ENCODE measurements around the gene PLCH2. TPM values are rescaled to one million over a fixed set of nuclear protein-coding genes. Genes with fewer than 3 reads are reported as not detected.

Gene PLCH2
- total and polyA plus RNA-seq, 9 of the 15 experiments (the other 6 are each of a cell fraction or from before 2014, with no cell fraction given): 0.16 TPM; not detected in 8

DNA sequence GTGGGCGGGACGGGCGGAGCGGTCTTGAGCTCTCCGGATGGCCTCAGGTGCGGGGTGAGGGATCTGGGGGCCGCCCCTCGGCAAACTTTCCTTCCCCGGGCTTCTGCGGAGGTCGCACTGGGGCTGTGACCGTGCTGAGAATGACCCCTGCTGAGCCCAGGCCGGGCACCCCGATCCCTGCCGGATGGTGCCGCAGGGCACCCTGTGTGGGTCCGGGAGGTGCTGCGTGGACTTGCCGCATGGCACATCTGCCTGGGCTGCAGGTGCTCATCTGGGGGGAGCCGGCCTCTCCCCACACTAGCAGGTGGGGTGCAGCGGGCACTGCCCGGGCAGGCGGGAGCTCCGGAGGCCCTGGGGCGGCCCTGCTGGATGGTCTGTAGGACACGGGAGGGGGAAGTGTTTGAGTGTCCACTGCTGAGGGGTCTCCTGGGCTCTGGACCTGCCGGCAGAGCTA, 31.9 kb upstream of the PLCH2 start:
- no TSS peak for BruUV-seq (replicated peaks)
- FAIRE-seq (no peak), DNase-seq (ENCODE audit: extremely low read depth in 1 of 4, low spot score in 3 of 4) (no peak), ATAC-seq (no peak)
- H3K9me3 ChIP-seq (replicated peaks; ENCODE audit: control insufficient read depth, insufficient read depth, low read depth, low read length): no peaks in the 10 kb centered on the region
- H3K27ac ChIP-seq (ENCODE audit: extremely low read depth, low read depth, low read length): no peak overlapping the region
- no peaks in the 10 kb centered on the region for H3K36me3 ChIP-seq (ENCODE audit: control insufficient read depth, insufficient read depth, low read length)
- peaks cover 0 to 50% of the 10 kb centered on the region in 2 experiments; a peak in 3 of 5 replicates for H3K4me1 ChIP-seq (replicated peaks in 1 of 2; ENCODE audit: control insufficient read depth in 2 of 2, insufficient read depth in 2 of 2, low read length in 2 of 2)
- H3K4me3 ChIP-seq: no peak overlapping the region
- H3K79me2 ChIP-seq (ENCODE audit: control insufficient read depth, insufficient read depth, low read length): no peaks in the 10 kb centered on the region
- intact Hi-C loops (cut with micrococcal nuclease): no loop called here
- H3K9ac ChIP-seq (ENCODE audit: insufficient read depth in 1 of 2, low read depth in 2 of 2, low read length in 2 of 2): no peak overlapping the region
- no peak overlapping the region for H3K4me2 ChIP-seq (ENCODE audit: insufficient read depth, low read length)
- WGBS (ENCODE audit: insufficient coverage, low coverage, missing lambda C conversion rate): 29% methylated on average over 24 of the region's 27 CpGs
- POLR2A ChIA-PET: no interaction called here
- peaks cover 11% of the 10 kb centered on the region for H4K20me1 ChIP-seq (replicated peaks; ENCODE audit: control insufficient read depth, insufficient read depth, low read length)
- CTCF ChIA-PET (ENCODE audit: low intra/inter-chr PET ratio): no interaction called here
- no peaks in the 10 kb centered on the region for H3K9me1 ChIP-seq (ENCODE audit: control insufficient read depth, insufficient read depth, low read length)
- peaks cover 27 to 79% of the 10 kb centered on the region in 2 experiments for H3K27me3 ChIP-seq (ENCODE audit: control insufficient read depth in 2 of 2, insufficient read depth in 2 of 2, low read length in 2 of 2)
- in situ Hi-C loops (cut with MboI): no loop called here
- no peak overlapping the region for H2AFZ ChIP-seq (ENCODE audit: low read depth, low read length)
- TF ChIP-seq, protein P1, sequence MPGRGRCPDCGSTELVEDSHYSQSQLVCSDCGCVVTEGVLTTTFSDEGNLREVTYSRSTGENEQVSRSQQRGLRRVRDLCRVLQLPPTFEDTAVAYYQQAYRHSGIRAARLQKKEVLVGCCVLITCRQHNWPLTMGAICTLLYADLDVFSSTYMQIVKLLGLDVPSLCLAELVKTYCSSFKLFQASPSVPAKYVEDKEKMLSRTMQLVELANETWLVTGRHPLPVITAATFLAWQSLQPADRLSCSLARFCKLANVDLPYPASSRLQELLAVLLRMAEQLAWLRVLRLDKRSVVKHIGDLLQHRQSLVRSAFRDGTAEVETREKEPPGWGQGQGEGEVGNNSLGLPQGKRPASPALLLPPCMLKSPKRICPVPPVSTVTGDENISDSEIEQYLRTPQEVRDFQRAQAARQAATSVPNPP (IDR thresholded peaks at IDR 0.05; ENCODE audit: borderline replicate concordance, insufficient read depth, insufficient read length): no peak
- no peak for TF ChIP-seq NRF1 (conservative IDR thresholded peaks at IDR 0.05 in 1 of 2, IDR thresholded peaks at IDR 0.05 in 1 of 2)
- TF ChIP-seq ADNP (tag; IDR thresholded peaks at IDR 0.05): no peak
- TF ChIP-seq ZNF75A (CRISPR knock-in tag; IDR thresholded peaks at IDR 0.05): no peak
- TF ChIP-seq IFI16 (CRISPR knock-in tag; IDR thresholded peaks at IDR 0.05): no peak
- TF ChIP-seq, protein P2, sequence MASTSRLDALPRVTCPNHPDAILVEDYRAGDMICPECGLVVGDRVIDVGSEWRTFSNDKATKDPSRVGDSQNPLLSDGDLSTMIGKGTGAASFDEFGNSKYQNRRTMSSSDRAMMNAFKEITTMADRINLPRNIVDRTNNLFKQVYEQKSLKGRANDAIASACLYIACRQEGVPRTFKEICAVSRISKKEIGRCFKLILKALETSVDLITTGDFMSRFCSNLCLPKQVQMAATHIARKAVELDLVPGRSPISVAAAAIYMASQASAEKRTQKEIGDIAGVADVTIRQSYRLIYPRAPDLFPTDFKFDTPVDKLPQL (IDR thresholded peaks at IDR 0.05; ENCODE audit: extremely low read depth, insufficient read length): no peak
- no peak for TF ChIP-seq ZNF444 (CRISPR knock-in tag; IDR thresholded peaks at IDR 0.05)
- no peak for TF ChIP-seq TEAD1 (CRISPR knock-in tag; IDR thresholded peaks at IDR 0.05)
- no peak for TF ChIP-seq CREM (IDR thresholded peaks at IDR 0.05; ENCODE audit: low read depth)
- TF ChIP-seq NR2C2 (CRISPR knock-in tag; IDR thresholded peaks at IDR 0.05): no peak
- TF ChIP-seq NR2C2 (tag; IDR thresholded peaks at IDR 0.05): no peak
- TF ChIP-seq, protein P3, sequence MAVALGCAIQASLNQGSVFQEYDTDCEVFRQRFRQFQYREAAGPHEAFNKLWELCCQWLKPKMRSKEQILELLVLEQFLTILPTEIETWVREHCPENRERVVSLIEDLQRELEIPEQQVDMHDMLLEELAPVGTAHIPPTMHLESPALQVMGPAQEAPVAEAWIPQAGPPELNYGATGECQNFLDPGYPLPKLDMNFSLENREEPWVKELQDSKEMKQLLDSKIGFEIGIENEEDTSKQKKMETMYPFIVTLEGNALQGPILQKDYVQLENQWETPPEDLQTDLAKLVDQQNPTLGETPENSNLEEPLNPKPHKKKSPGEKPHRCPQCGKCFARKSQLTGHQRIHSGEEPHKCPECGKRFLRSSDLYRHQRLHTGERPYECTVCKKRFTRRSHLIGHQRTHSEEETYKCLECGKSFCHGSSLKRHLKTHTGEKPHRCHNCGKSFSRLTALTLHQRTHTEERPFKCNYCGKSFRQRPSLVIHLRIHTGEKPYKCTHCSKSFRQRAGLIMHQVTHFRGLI (CRISPR knock-in tag; IDR thresholded peaks at IDR 0.05): no peak
- no peak for TF ChIP-seq POLR2A (conservative IDR thresholded peaks at IDR 0.05)
- TF ChIP-seq, protein P4, sequence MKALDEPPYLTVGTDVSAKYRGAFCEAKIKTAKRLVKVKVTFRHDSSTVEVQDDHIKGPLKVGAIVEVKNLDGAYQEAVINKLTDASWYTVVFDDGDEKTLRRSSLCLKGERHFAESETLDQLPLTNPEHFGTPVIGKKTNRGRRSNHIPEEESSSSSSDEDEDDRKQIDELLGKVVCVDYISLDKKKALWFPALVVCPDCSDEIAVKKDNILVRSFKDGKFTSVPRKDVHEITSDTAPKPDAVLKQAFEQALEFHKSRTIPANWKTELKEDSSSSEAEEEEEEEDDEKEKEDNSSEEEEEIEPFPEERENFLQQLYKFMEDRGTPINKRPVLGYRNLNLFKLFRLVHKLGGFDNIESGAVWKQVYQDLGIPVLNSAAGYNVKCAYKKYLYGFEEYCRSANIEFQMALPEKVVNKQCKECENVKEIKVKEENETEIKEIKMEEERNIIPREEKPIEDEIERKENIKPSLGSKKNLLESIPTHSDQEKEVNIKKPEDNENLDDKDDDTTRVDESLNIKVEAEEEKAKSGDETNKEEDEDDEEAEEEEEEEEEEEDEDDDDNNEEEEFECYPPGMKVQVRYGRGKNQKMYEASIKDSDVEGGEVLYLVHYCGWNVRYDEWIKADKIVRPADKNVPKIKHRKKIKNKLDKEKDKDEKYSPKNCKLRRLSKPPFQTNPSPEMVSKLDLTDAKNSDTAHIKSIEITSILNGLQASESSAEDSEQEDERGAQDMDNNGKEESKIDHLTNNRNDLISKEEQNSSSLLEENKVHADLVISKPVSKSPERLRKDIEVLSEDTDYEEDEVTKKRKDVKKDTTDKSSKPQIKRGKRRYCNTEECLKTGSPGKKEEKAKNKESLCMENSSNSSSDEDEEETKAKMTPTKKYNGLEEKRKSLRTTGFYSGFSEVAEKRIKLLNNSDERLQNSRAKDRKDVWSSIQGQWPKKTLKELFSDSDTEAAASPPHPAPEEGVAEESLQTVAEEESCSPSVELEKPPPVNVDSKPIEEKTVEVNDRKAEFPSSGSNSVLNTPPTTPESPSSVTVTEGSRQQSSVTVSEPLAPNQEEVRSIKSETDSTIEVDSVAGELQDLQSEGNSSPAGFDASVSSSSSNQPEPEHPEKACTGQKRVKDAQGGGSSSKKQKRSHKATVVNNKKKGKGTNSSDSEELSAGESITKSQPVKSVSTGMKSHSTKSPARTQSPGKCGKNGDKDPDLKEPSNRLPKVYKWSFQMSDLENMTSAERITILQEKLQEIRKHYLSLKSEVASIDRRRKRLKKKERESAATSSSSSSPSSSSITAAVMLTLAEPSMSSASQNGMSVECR (CRISPR knock-in tag; IDR thresholded peaks at IDR 0.05): no peak
- no peak for TF ChIP-seq POLR2AphosphoS2 (IDR thresholded peaks at IDR 0.05; ENCODE audit: low read length)
- TF ChIP-seq TARDBP (IDR thresholded peaks at IDR 0.05): no peak
- TF ChIP-seq ZNF695 (CRISPR knock-in tag; IDR thresholded peaks at IDR 0.05): no peak
